Caco-2 (cell line): ENCODE results near the gene EEPD1. TPM values are rescaled to one million over a fixed set of nuclear protein-coding genes. Genes with fewer than 3 reads are reported as not detected.

Source experiments
- BruUV-seq: library from RNA; stranded (reverse); fragments of 400-500 nt; replicated peaks from 2 replicates; lab custom pipeline; 2021; lab: Mats Ljungman, UMichigan
- CTCF ChIA-PET: fragments of 300-600 bp; sonication (Branson Sonifier 250); formaldehyde crosslinking; loops from one replicate; lab custom pipeline; 2022; ENCODE audit warnings: antibody characterized with exemption; lab: Charles Lee
- POLR2A ChIA-PET: fragments of 300-600 bp; sonication (Branson Sonifier 250); formaldehyde crosslinking; loops from one replicate; lab custom pipeline; 2022; ENCODE audit warnings: antibody characterized with exemption; lab: Charles Lee
- DNase-seq, 2 experiments: peaks; one replicate each; pipeline versions ENCODE4 v3.0.0 to v3.0.0-alpha.2; 2020 to 2022
- H3K27me3 ChIP-seq: replicated peaks from 2 replicates; pipeline ENCODE4 v1.6.0; 2011; ENCODE audit warnings: low read length; ENCODE audit not compliant: control insufficient read depth, insufficient read depth
- H3K36me3 ChIP-seq: 2 replicates; pipeline ENCODE4 v1.5.1; 2011; ENCODE audit warnings: low read length; ENCODE audit not compliant: control insufficient read depth, insufficient read depth
- H3K4me1 ChIP-seq: fragments of 250-450 bp; sonication (Bioruptor Pico); 2 replicates; pipeline ENCODE4 v1.5.1; 2020; ENCODE audit warnings: mild to moderate bottlenecking
- H3K4me3 ChIP-seq: 2 replicates; pipeline ENCODE4 v1.5.1; 2011; ENCODE audit warnings: low read depth, mild to moderate bottlenecking, control low read depth, low read length
- H3K9me3 ChIP-seq: fragments of 250-450 bp; sonication (Bioruptor Pico); 2 replicates; pipeline ENCODE4 v1.5.1; 2020; ENCODE audit warnings: mild to moderate bottlenecking, moderate library complexity
- H3K27ac Mint-ChIP-seq: one replicate; pipeline ENCODE4 v1.8.0; 2022; ENCODE audit warnings: mixed read lengths; ENCODE audit not compliant: unreplicated experiment
- H3K27me3 Mint-ChIP-seq: one replicate; pipeline ENCODE4 v1.8.0; 2022; ENCODE audit warnings: mixed read lengths; ENCODE audit not compliant: insufficient read depth, unreplicated experiment
- H3K36me3 Mint-ChIP-seq: one replicate; pipeline ENCODE4 v1.8.0; 2022; ENCODE audit warnings: mild to moderate bottlenecking, mixed read lengths; ENCODE audit not compliant: insufficient read depth, unreplicated experiment
- H3K4me1 Mint-ChIP-seq: one replicate; pipeline ENCODE4 v1.8.0; 2022; ENCODE audit warnings: low read depth, mixed read lengths; ENCODE audit not compliant: unreplicated experiment
- H3K4me3 Mint-ChIP-seq: one replicate; pipeline ENCODE4 v1.8.0; 2022; ENCODE audit warnings: mild to moderate bottlenecking, moderate library complexity, mixed read lengths; ENCODE audit not compliant: unreplicated experiment
- H3K9me3 Mint-ChIP-seq: one replicate; pipeline ENCODE4 v1.8.0; 2022; ENCODE audit warnings: mixed read lengths; ENCODE audit not compliant: unreplicated experiment
- CTCF ChIP-seq, 2 experiments: fragments of 200-600 bp in 1 of 2; IDR thresholded peaks; 1 replicate in 1 of 2; 2 replicates in 1 of 2; pipeline versions ENCODE4 v1.5.1 to v1.8.0; 2011 to 2022; ENCODE audit warnings: antibody characterized with exemption in 1 of 2, control low read depth in 1 of 2, inconsistent platforms in 1 of 2, low read depth in 1 of 2, low read length in 1 of 2, mild to moderate bottlenecking in 1 of 2, moderate library complexity in 1 of 2; ENCODE audit not compliant: insufficient read depth in 1 of 2, severe bottlenecking in 1 of 2, unreplicated experiment in 1 of 2
- intact Hi-C: fragments of 100-400 bp; cut with micrococcal nuclease; formaldehyde crosslinking; loops from one replicate; pipeline ENCODE4 v1.10.0; 2022; ENCODE audit not compliant: unreplicated experiment
- total RNA-seq: library from RNA; stranded (reverse); gene quantifications from 2 replicates; pipeline ENCODE4 v1.2.3, GENCODE V29; 2022

EEPD1 gene
- total RNA-seq, 1 experiment from 2014 or later: 1.8 TPM

- POLR2A ChIA-PET: no interaction called here
- no peak overlapping the region for H3K27ac Mint-ChIP-seq
- CTCF ChIA-PET: interaction anchor here (1.0 kb wide), 1 partner anchor 11 kb away, joined by 3 read pairs; no protein-coding TSS in a partner anchor
Measured at GRCh38 chr7:36308031-36308430, 155.0 kb downstream of the EEPD1 start.

GRCh38 chr7:36309301-36309700 is 156.2 kb downstream of the EEPD1 start:
- Histone ChIP-seq H3K4me1 (no peaks in the 10 kb centered on the region), H3K36me3 (no peaks in the 10 kb centered on the region), H3K27me3 (no peaks in the 10 kb centered on the region), H3K4me3 (no peak overlapping the region), H3K9me3 (no peaks in the 10 kb centered on the region)
- no peaks in the 10 kb centered on the region for H3K36me3 Mint-ChIP-seq
- no peak overlapping the region for H3K4me3 Mint-ChIP-seq
- no peak overlapping the region for H3K27ac Mint-ChIP-seq
- DNase-seq: no peak
- POLR2A ChIA-PET: no interaction called here
- no peaks in the 10 kb centered on the region for H3K9me3 Mint-ChIP-seq
- H3K4me1 Mint-ChIP-seq: no peaks in the 10 kb centered on the region
- TF ChIP-seq CTCF (IDR thresholded peaks at IDR 0.05; ENCODE audit: insufficient read depth in 1 of 2, low read depth in 1 of 2, low read length in 1 of 2, severe bottlenecking in 1 of 2, unreplicated experiment in 1 of 2): no peak
- CTCF ChIA-PET: no interaction called here
- no TSS peak for BruUV-seq
- H3K27me3 Mint-ChIP-seq: no peaks in the 10 kb centered on the region
- intact Hi-C loops: no loop called here

More at GRCh38 chr7:36308031-36308430, 155.0 kb downstream of the EEPD1 start:
- TF ChIP-seq CTCF (IDR thresholded peaks at IDR 0.05; ENCODE audit: insufficient read depth in 1 of 2, low read depth in 1 of 2, low read length in 1 of 2, severe bottlenecking in 1 of 2, unreplicated experiment in 1 of 2): no peak
- Mint-ChIP-seq H3K27me3 (no peaks in the 10 kb centered on the region), H3K9me3 (no peaks in the 10 kb centered on the region), H3K4me3 (no peak overlapping the region), H3K36me3 (no peaks in the 10 kb centered on the region), H3K4me1 (no peaks in the 10 kb centered on the region)
- no peak for DNase-seq
- BruUV-seq: no TSS peak
- no peaks in the 10 kb centered on the region for H3K27me3 ChIP-seq
- no peaks in the 10 kb centered on the region for H3K9me3 ChIP-seq
- H3K4me1 ChIP-seq: no peaks in the 10 kb centered on the region
- H3K36me3 ChIP-seq: no peaks in the 10 kb centered on the region
- intact Hi-C loops: no loop called here
- no peak overlapping the region for H3K4me3 ChIP-seq

- no TSS peak for BruUV-seq
- ChIA-PET POLR2A (no interaction called here), CTCF (no interaction called here)
- TF ChIP-seq CTCF (IDR thresholded peaks at IDR 0.05; ENCODE audit: insufficient read depth in 1 of 2, low read depth in 1 of 2, low read length in 1 of 2, severe bottlenecking in 1 of 2, unreplicated experiment in 1 of 2): no peak
- Mint-ChIP-seq H3K27ac (no peak overlapping the region), H3K4me3 (no peak overlapping the region), H3K36me3 (no peaks in the 10 kb centered on the region), H3K27me3 (no peaks in the 10 kb centered on the region), H3K9me3 (no peaks in the 10 kb centered on the region), H3K4me1 (no peaks in the 10 kb centered on the region)
- no peak for DNase-seq
- Histone ChIP-seq H3K36me3 (no peaks in the 10 kb centered on the region), H3K4me3 (no peak overlapping the region), H3K4me1 (no peaks in the 10 kb centered on the region), H3K27me3 (no peaks in the 10 kb centered on the region; the same call in 1 of the 2 replicates), H3K9me3 (no peaks in the 10 kb centered on the region)
- intact Hi-C loops: no loop called here
Measured at GRCh38 chr7:36309716-36310115, 156.7 kb downstream of the EEPD1 start.
